HUES64 (cell line): Measurements from ENCODE around the gene CAPN5.

Experiments
- H3K27ac ChIP-seq: 2 replicates; pipeline ENCODE4 v1.7.0; 2013; ENCODE audit warnings: low read depth, low read length, inconsistent platforms
- H3K27me3 ChIP-seq: 2 replicates; pipeline ENCODE4 v1.6.1; 2013; ENCODE audit warnings: mild to moderate bottlenecking, low read length; ENCODE audit not compliant: insufficient read depth
- H3K36me3 ChIP-seq: 2 replicates; pipeline ENCODE4 v1.6.1; 2013; ENCODE audit warnings: mild to moderate bottlenecking, low read length; ENCODE audit not compliant: insufficient read depth
- H3K4me1 ChIP-seq: 2 replicates; pipeline ENCODE4 v1.6.1; 2013; ENCODE audit warnings: mild to moderate bottlenecking, low read length, moderate library complexity; ENCODE audit not compliant: insufficient read depth
- H3K4me3 ChIP-seq: 2 replicates; pipeline ENCODE4 v1.5.1; 2013; ENCODE audit warnings: mild to moderate bottlenecking, low read length, moderate library complexity
- H3K9ac ChIP-seq: 2 replicates; pipeline ENCODE4 v1.6.1; 2013; ENCODE audit warnings: mild to moderate bottlenecking, low read depth, low read length
- H3K9me3 ChIP-seq: 2 replicates; pipeline ENCODE4 v1.6.1; 2013; ENCODE audit warnings: low read depth, low read length; ENCODE audit not compliant: insufficient read depth
- WGBS: fragments of 150-250, 120-280 bp; methylation state at CpG from one replicate; pipeline ENCODE4 v1.1.7; 2013; ENCODE audit warnings: missing lambda C conversion rate; 5-methylcytosine and 5-hydroxymethylcytosine counted together

The CAPN5 gene

GRCh38 chr11:77086521-77087472, 20.0 kb downstream of the CAPN5 start:
- 89% methylated on average over 22 of the region's 23 CpGs for WGBS
- no peak overlapping the region for H3K9ac ChIP-seq
- no peaks in the 10 kb centered on the region for H3K4me1 ChIP-seq
- no peak overlapping the region for H3K4me3 ChIP-seq
- H3K36me3 ChIP-seq: peaks cover 3% of the 10 kb centered on the region; the same call in 1 of the 2 replicates
- no peak overlapping the region for H3K27ac ChIP-seq
- no peaks in the 10 kb centered on the region for H3K27me3 ChIP-seq
- no peaks in the 10 kb centered on the region for H3K9me3 ChIP-seq

DNA sequence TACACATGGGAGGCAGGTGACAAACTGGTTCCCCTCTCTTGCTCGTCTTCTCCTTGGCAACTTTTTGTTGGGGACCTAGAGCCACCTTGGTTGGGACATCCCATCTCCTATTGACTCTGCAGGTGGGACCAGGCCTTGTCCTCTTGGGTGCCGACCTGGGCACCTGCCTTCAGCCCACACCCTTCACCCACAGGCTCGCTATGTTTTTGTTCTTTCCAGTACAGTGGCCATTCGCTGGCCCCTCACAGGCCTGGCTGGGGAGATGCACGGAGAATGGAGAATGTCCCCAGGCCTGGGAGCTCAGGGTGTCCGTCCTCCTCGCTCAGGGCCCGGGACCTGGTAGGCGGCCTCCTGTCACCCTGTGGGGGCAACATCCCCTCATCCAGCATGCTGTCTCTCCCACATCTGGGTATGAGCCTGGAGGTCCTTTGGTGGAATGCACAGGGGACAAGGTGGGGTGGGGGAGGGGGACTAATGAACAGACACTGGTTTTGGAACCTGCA, 21.0 kb downstream of the CAPN5 start:
- Histone ChIP-seq H3K27ac (no peak overlapping the region), H3K4me1 (no peaks in the 10 kb centered on the region), H3K36me3 (peaks cover 3% of the 10 kb centered on the region; the same call in 1 of the 2 replicates), H3K9me3 (no peaks in the 10 kb centered on the region), H3K27me3 (no peaks in the 10 kb centered on the region), H3K4me3 (no peak overlapping the region), H3K9ac (no peak overlapping the region)
- 94% methylated on average over 9 of the region's 9 CpGs for WGBS

DNA sequence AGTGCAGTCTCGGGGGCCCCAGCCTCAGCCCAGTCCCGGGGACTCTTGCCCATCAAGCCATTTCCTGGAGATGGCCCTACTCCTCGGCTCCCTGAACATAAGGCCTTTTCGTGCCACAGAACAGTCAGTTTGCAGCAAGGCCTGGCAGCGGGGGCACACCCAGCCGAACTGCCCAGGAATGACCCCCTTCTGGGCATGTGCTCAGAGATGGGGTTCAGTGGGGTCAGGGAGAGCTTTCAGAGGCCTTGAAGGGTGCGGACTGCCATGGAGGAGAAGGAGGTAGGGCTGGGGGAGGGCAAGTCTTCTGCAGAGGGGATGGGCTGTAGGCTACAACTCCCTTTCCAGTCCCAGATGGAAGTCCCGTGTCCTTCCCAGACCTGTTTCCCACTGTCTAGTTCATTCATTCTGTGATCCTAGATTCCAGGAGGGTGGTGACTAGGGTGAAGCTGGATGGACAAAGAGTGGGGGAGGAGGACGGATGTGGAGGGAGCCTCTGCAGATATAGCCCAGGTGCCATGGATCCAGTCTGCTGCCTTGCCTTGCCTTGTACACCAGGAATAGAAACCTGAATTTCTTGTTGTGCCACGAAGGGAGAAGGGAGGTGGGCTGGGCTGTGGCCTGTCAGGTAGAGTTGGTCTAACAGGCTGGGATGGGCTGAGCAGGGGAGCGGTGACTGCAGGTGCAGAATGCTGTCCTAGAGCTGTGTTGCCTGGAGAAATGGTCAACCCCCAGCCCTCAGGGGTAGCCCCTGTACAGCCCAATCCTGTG, 21.6 kb downstream of the CAPN5 start:
- Histone ChIP-seq H3K27me3 (no peaks in the 10 kb centered on the region), H3K4me1 (no peaks in the 10 kb centered on the region)
- WGBS: 89% methylated on average over 11 of the region's 11 CpGs

DNA sequence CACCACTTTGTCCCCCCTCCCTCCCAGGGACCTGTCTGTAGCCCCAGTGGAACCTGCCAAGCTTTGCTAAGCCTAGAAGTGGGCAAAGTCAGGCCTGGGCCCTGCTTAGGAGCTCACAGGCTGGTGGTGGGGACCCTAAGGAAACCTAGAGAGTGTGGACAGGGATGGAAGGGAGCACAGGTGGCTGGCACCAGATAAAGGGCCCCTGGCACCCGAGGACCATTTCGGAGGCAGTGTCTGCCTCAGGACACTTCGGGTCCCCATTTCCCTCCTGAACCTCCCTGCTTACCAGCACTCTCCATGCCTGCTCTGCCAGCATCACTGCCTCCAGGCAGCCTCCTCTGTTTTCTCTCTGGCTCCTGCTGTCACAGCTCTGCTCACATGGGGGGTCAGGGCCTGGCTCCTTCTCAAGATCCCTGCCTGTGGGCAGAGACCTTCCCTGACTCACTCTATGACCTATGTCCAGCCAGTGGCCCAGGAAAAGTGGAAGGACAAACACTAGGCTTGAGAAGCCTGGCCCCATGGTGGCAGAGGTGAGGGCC, 22.3 kb downstream of the CAPN5 start:
- 95% methylated on average over 3 of the region's 3 CpGs for WGBS
- H3K27ac ChIP-seq: no peak overlapping the region
- H3K9ac ChIP-seq: no peak overlapping the region
- no peaks in the 10 kb centered on the region for H3K27me3 ChIP-seq
- no peaks in the 10 kb centered on the region for H3K4me1 ChIP-seq
- no peaks in the 10 kb centered on the region for H3K9me3 ChIP-seq
- H3K4me3 ChIP-seq: no peak overlapping the region
- H3K36me3 ChIP-seq: peaks cover 3% of the 10 kb centered on the region; the same call in 1 of the 2 replicates

More for the DNA sequence above, 21.6 kb downstream of the CAPN5 start:
- Histone ChIP-seq H3K27ac (no peak overlapping the region), H3K9me3 (no peaks in the 10 kb centered on the region), H3K4me3 (no peak overlapping the region), H3K9ac (no peak overlapping the region), H3K36me3 (peaks cover 3% of the 10 kb centered on the region; the same call in 1 of the 2 replicates)

- WGBS: 90% methylated on average over 4 of the region's 4 CpGs
- H3K9me3 ChIP-seq: no peaks in the 10 kb centered on the region
These were observed 23.2 kb downstream of the CAPN5 start for GRCh38 chr11:77090046-77090372.

DNA sequence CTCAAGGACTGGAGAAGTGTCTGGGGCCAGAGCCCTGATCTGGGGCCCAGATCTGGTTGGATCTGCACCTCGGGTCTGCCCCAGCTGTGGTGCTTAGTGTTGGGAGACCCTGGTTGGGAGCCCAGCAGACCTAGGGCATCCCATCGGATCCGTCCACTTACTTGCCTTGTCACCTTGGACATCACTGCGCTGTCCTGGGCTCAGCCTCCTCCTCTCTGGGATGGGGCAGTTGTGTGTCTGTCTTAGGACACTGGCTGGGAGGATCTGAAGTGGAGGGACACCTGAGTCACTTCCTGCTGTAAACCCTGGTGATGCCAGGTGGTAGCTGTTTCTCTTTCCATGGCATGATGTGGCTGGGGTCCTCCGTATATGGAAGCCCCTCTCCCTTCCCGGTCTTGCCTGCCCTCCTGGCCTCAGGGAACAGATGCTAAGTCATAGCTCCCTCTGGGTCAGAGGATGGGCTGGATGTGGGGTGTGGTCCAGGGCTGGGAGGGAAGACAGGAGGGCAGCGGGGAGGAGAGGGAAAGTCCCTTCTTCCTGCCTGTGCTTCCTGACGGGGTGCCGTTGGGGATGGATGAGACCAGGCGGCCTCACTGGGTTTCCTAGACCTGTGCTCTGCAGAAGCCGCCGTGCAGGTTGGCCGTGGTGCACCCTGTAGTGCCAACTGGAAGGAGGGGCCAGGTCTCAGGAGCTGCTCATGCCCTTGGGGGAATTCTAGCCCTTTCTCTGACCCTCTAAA, 23.8 kb downstream of the CAPN5 start:
- Histone ChIP-seq H3K36me3 (no peaks in the 10 kb centered on the region), H3K4me3 (no peak overlapping the region), H3K9me3 (no peaks in the 10 kb centered on the region), H3K4me1 (no peaks in the 10 kb centered on the region), H3K9ac (no peak overlapping the region), H3K27me3 (no peaks in the 10 kb centered on the region), H3K27ac (no peak overlapping the region)
- 75% methylated on average over 13 of the region's 13 CpGs for WGBS

More at GRCh38 chr11:77090046-77090372, 23.2 kb downstream of the CAPN5 start:
- peaks cover 3% of the 10 kb centered on the region; the same call in 1 of the 2 replicates for H3K36me3 ChIP-seq
- H3K4me3 ChIP-seq: no peak overlapping the region
- no peak overlapping the region for H3K27ac ChIP-seq
- H3K9ac ChIP-seq: no peak overlapping the region
- no peaks in the 10 kb centered on the region for H3K4me1 ChIP-seq
- H3K27me3 ChIP-seq: no peaks in the 10 kb centered on the region

DNA sequence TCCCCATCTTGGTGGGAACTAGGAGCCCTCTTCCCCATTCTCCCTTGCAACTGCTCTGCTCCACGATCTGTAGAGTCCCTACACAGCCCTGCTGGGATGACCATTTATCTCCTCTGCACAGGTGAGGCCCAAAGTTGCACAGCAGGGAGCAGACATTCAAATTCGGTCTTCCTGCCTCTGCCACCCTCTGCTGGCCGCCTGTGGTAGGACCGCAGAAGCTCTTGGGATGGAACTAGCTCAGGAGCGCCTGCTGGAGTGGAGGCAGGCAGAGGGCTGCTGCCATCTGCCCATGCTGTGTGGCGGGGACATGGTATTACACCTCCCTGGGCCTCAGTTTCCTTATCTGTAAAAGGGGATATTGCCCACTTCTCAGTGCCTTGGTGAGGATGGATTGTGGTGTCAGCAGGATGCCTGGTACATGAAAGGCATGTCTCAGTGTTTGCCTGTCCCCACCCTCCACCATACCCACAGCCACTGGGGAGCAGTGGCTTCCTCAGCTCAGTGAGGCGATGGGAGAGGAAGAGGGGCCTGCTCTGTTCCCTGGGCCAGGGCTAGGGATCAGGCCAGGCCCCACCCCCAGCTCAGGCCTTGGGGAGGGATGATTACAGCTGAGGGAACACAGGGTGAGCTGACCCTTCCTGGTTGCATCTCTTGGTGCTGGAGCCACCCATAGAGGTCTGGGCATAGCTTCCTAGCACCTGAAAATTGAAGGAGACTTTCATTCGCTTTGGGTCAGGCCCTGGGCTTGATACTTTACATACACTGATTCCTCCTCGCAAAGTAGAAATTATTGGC, 24.6 kb downstream of the CAPN5 start:
- Histone ChIP-seq H3K27ac (no peak overlapping the region), H3K9me3 (no peaks in the 10 kb centered on the region), H3K9ac (no peak overlapping the region), H3K4me1 (no peaks in the 10 kb centered on the region), H3K4me3 (no peak overlapping the region), H3K27me3 (no peaks in the 10 kb centered on the region), H3K36me3 (no peaks in the 10 kb centered on the region)
- 48% methylated on average over 9 of the region's 9 CpGs for WGBS

- no peak overlapping the region for H3K27ac ChIP-seq
- no peak overlapping the region for H3K4me3 ChIP-seq
- H3K4me1 ChIP-seq: no peaks in the 10 kb centered on the region
- H3K9me3 ChIP-seq: no peaks in the 10 kb centered on the region
- H3K36me3 ChIP-seq: no peaks in the 10 kb centered on the region
- no peak overlapping the region for H3K9ac ChIP-seq
- no peaks in the 10 kb centered on the region for H3K27me3 ChIP-seq
- WGBS: 85% methylated on average over 7 of the region's 7 CpGs
These were observed 25.6 kb downstream of the CAPN5 start for GRCh38 chr11:77092382-77092781.

DNA sequence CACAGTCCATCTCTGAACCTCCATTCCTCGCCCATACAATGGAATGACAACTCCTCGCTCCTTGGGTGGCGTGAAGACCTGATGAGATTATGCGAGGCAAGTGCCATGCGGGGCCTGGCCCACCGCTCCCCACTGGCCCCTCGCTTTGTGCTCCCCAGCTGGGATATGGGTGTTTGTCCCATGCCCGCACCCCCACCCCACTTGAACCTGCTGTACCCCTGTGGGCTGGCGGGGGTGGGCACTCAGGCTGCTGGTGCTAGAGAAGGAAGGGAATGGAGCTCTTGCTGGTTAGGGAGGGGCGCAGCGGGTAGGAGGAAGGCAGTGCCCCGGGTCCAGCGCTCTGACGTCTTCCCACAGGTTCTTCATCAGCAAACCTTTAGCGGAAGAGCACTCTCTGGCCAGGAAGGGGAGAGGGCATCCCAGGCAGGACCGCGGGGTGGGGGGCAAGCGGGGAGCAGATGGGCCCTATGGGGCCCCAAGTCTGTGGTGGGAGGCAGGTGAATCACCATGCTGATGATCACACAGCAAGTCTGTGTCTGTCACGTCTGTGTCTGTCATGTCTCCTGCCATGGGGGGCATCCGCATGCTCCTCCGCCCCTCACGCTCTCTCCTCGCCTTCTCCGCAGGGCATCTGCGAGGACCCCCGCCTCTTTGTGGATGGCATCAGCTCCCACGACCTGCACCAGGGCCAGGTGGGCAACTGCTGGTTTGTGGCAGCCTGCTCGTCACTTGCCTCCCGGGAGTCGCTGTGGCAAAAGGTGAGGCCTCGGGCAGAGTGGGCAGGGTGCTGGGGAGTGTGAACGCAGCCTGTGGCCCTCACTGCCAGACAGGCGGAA, 26.5 kb downstream of the CAPN5 start:
- no peak overlapping the region for H3K4me3 ChIP-seq
- H3K4me1 ChIP-seq: no peaks in the 10 kb centered on the region
- no peak overlapping the region for H3K27ac ChIP-seq
- no peaks in the 10 kb centered on the region for H3K36me3 ChIP-seq
- H3K9me3 ChIP-seq: no peaks in the 10 kb centered on the region
- no peak overlapping the region for H3K9ac ChIP-seq
- 89% methylated on average over 33 of the region's 33 CpGs for WGBS
- no peaks in the 10 kb centered on the region for H3K27me3 ChIP-seq
